GM13977 (cell line): Measurements from ENCODE around the gene FREM2.

Source experiments
- DNase-seq: peaks from one replicate; pipeline ENCODE4 v3.0.0; 2012; ENCODE audit warnings: low spot score
- in situ Hi-C: fragments of 300-500 bp; cut with MboI; formaldehyde crosslinking; loops from one replicate; pipeline ENCODE4 v1.12.0; 2022; ENCODE audit warnings: low sequenced_read_pairs, low pct_unique_long_range_greater_than_20kb, mixed read lengths, inconsistent platforms; ENCODE audit not compliant: unreplicated experiment
- TF ChIP-seq, protein P1 (sequence below): IDR thresholded peaks from 2 replicates; pipeline ENCODE4 v1.5.1; 2012; ENCODE audit warnings: mild to moderate bottlenecking, control low read depth; ENCODE audit not compliant: insufficient read depth; ENCODE audit errors: extremely low read depth, missing control alignments

Gene FREM2

GRCh38 chr13:38707460-38707859 lies 20.6 kb downstream of the FREM2 start:
- in situ Hi-C loops = no loop called here
- DNase-seq = no peak

DNA sequence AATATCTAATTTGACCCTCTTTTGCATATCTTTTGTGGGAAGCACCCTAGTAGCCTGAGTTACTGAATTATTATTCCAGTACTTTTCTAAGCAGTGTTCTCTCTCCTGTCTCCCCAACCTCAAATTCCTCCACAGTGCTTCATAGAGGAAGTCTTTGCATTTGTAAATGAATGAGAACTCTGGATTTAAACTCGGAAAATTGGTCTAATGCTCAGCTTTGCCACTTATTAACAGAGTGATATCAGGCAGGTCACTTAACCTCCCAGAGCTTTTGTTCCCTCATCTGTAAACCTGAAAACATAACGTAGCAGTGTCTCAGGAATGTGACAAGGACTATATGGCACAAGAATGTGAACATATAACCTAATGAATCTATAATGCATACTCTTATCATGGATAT lies 26.2 kb downstream of the FREM2 start:
- TF ChIP-seq, protein P1, sequence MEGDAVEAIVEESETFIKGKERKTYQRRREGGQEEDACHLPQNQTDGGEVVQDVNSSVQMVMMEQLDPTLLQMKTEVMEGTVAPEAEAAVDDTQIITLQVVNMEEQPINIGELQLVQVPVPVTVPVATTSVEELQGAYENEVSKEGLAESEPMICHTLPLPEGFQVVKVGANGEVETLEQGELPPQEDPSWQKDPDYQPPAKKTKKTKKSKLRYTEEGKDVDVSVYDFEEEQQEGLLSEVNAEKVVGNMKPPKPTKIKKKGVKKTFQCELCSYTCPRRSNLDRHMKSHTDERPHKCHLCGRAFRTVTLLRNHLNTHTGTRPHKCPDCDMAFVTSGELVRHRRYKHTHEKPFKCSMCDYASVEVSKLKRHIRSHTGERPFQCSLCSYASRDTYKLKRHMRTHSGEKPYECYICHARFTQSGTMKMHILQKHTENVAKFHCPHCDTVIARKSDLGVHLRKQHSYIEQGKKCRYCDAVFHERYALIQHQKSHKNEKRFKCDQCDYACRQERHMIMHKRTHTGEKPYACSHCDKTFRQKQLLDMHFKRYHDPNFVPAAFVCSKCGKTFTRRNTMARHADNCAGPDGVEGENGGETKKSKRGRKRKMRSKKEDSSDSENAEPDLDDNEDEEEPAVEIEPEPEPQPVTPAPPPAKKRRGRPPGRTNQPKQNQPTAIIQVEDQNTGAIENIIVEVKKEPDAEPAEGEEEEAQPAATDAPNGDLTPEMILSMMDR = no peak
- no peak for DNase-seq
- in situ Hi-C loops = no loop called here

More at GRCh38 chr13:38707460-38707859, 20.6 kb downstream of the FREM2 start:
- TF ChIP-seq, protein P1 = no peak

GRCh38 chr13:38718374-38718773 lies 31.5 kb downstream of the FREM2 start:
- no peak for DNase-seq
- TF ChIP-seq, protein P1 = no peak
- in situ Hi-C loops = no loop called here

DNA sequence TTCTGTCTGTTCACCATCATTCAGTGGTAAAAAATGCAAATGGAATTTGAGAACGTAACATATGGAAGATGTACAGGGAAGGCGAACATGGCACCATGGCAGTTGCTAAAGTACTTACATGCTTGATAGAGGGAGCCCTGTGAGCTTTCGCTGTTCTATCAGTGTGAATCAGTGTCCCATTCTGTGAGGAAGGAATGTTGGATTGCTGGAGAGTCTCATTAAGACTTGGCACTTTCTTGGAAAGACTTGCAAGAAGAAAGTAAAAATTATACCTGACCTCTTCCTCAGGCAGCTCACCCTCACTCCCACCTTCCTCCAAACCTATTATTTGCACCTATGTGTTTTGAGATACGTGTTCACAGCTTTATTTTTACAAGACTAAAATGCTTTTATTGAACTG lies 43.5 kb downstream of the FREM2 start:
- TF ChIP-seq, protein P1 = no peak
- no peak for DNase-seq
- in situ Hi-C loops = no loop called here

DNA sequence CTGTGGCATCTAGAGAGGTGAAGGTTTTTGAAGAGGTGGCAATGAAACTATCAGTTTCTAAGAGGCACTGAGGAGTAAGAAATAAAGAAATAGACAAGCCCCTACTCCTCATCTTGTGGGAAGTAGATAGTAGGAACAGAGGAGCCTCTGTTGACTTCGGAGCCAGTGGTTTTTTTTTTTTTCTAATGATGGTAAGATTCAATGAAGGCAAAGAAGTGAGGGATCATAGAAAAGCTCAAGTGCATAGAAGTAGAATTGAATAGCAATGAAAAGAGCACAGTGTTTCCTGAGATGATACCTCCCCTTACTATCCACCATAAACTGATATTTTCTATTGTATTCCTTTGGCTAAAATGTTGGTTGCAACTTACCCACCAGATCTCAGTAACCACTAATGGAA lies 46.3 kb downstream of the FREM2 start:
- TF ChIP-seq, protein P1 = no peak
- in situ Hi-C loops = no loop called here
- no peak for DNase-seq

GRCh38 chr13:38735665-38736440 lies 49.0 kb downstream of the FREM2 start:
- in situ Hi-C loops = no loop called here
- no peak for DNase-seq
- TF ChIP-seq, protein P1 = no peak
